HG03066 (cell line): ENCODE data around the gene VWA5B2.

Experiments
- ATAC-seq: cut with Tn5 transposase; IDR thresholded peaks from one replicate; pipeline ENCODE4 v1.9.1; 2021; ENCODE audit warnings: low read depth; ENCODE audit not compliant: unreplicated experiment

The VWA5B2 gene

GRCh38 chr3:184229394-184230080 lies at the start of gene VWA5B2:
TSS of gene VWA5B2 (plus strand) at chr3:184229585. CDS start at chr3:184230529, 944 bp downstream.
- ATAC-seq = peak; percentile 67

GRCh38 chr3:184180165-184180564 lies 49.2 kb upstream of the VWA5B2 start:
- no peak for ATAC-seq

- ATAC-seq = no peak
Measured at GRCh38 chr3:184181596-184181995, 47.8 kb upstream of the VWA5B2 start.

- ATAC-seq = no peak
Measured at GRCh38 chr3:184183679-184184078, 45.7 kb upstream of the VWA5B2 start.

- no peak for ATAC-seq
Measured at GRCh38 chr3:184184546-184185230, 44.7 kb upstream of the VWA5B2 start.

- peak; percentile 93 for ATAC-seq
Measured at GRCh38 chr3:184185461-184186183, 43.8 kb upstream of the VWA5B2 start.

- ATAC-seq = peak; percentile 25
Measured at GRCh38 chr3:184186184-184186901, 43.0 kb upstream of the VWA5B2 start, which contains the start of gene ABCF3. TSS of gene ABCF3 (plus strand) at chr3:184186199. CDS start at chr3:184186208, 9 bp downstream.

- no peak for ATAC-seq
Measured at GRCh38 chr3:184186902-184187207, 42.5 kb upstream of the VWA5B2 start.

- no peak for ATAC-seq
Measured at GRCh38 chr3:184188080-184188479, 41.3 kb upstream of the VWA5B2 start.

GRCh38 chr3:184189421-184189820 lies 40.0 kb upstream of the VWA5B2 start:
- no peak for ATAC-seq

- no peak for ATAC-seq
Measured at GRCh38 chr3:184192889-184193288, 36.5 kb upstream of the VWA5B2 start.

- ATAC-seq = no peak
Measured at GRCh38 chr3:184193991-184194539, 35.3 kb upstream of the VWA5B2 start.

- no peak for ATAC-seq
Measured at GRCh38 chr3:184196536-184196935, 32.8 kb upstream of the VWA5B2 start.

- no peak for ATAC-seq
Measured at GRCh38 chr3:184198509-184198908, 30.9 kb upstream of the VWA5B2 start.

GRCh38 chr3:184200825-184201224 lies 28.6 kb upstream of the VWA5B2 start:
- ATAC-seq = no peak

GRCh38 chr3:184203526-184203925 lies 25.9 kb upstream of the VWA5B2 start:
- no peak for ATAC-seq

- ATAC-seq = no peak
Measured at GRCh38 chr3:184209146-184209923, 20.1 kb upstream of the VWA5B2 start.

- ATAC-seq = no peak
Measured at GRCh38 chr3:184211297-184211696, 18.1 kb upstream of the VWA5B2 start.

- no peak for ATAC-seq
Measured at GRCh38 chr3:184211718-184212117, 17.7 kb upstream of the VWA5B2 start.

- no peak for ATAC-seq
Measured at GRCh38 chr3:184218814-184219213, 10.6 kb upstream of the VWA5B2 start.
